Stimulated activated naive CD8-positive, alpha-beta T cell treated with anti-CD3 and anti-CD28 coated beads, Interleukin-15, Interleukin-2, amounts not matched to agents 100 U/mL and 50 U/mL, for 24 hours (primary cell): ENCODE measurements around the gene CDHR3.
"Not testable (repeated sequence)": the region's sequence is repeated elsewhere in the genome, so short reads cannot be mapped to it uniquely, and the experiment has no call there.

ENCODE experiments used
- ATAC-seq: fragments of 150-1000 bp; cut with Tn5 transposase; one replicate; pipeline ENCODE4 v1.10.0; 2021
- DNase-seq: peaks from one replicate; pipeline ENCODE4 v3.0.0; 2021

The CDHR3 gene

DNA sequence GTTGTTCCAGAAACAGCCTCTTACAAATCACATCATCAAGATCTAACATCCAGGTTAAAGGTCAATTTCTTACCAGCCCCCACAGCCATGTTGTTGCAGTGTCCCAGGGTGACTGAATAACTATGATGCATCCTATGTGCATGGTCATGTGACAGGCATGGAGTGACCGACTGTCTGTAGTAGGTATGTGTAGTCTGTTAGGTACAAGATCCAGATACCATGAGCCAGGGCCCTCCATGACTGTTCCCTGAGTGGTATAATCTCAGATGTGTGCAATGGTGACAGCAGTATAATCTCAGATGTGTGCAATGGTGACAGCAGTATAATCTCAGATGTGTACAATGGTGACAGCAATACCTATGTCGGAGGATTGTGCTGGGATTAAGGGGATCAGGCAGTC lies 8.8 kb downstream of the CDHR3 start:
- ATAC-seq (no peak), DNase-seq (no peak)

DNA sequence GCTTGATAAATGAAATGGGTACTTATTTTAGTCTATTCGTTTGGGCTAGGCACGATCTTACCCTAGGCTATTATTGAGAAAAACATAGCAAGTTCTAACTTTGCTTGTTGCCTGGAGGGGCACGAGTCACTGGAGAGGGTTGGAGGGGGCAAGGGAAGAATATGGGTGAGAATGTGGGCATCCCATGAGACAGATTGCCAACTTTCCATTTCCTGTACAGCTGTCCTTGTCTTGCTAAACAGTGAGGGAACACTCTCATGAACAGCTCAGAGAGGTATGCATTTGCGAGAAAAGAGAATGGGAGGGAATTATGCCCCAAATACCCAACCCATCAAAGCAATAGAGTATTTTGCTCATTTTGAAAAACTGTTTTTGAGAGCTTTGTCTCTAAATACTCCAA lies 9.2 kb downstream of the CDHR3 start:
- DNase-seq (no peak), ATAC-seq (no peak)

- DNase-seq = no peak
- ATAC-seq = no peak
These were observed 11.4 kb downstream of the CDHR3 start for GRCh38 chr7:105974471-105974870.

DNA sequence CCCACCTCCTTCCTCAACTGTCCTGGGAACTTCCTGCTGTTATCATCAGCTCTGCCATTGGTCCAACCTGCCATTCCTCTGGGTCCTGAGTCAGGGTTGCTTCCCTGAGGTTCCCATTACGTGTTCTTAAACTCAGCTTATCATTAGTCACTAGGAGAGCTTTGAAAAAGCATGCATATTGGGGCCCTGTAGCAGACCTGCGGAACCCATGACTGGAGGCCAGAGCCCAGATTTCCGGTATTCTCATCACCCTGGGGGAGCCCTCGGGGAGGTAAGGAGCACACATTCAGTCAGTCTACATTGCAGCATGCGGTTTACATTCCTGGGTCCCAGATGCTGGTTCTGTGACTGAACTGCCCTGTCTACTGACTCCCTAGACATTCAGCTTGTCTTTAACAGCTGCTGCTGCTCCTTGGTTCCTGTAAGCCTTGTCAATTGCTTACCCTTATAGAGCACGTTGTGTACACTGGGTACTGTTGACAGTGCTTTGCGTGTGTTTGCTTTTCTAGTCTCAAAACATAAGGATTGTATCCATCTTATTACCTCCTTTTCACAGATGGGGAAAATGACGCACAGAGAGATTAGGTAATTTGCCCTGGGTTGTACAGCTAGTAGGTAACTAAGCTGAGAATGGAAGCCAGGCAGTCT lies 12.8 kb downstream of the CDHR3 start:
- DNase-seq (no peak), ATAC-seq (no peak)

- no peak for DNase-seq
- no peak for ATAC-seq
These were observed 13.8 kb downstream of the CDHR3 start for GRCh38 chr7:105976868-105977267.

- DNase-seq = no peak
- ATAC-seq = no peak
These were observed 15.0 kb downstream of the CDHR3 start for GRCh38 chr7:105978035-105978434.

DNA sequence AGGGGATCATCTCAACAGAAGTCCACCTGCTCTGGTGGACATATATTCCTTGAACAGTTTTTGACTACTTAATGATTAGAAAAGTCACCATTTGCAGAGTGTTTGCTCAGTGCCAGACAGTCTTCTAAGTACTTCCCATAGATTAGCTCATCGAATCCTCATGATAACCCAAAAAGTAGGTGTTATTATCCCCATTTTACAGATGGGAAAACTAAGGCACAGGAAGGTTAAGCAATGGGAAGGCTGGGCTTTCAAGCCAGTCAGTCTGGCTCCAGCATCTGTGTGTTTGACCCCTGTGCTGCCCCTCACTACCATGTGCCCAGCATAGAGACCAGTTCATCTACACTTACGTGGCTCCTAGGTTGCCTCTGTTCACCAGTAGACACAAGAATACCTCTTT lies 15.9 kb downstream of the CDHR3 start:
- ATAC-seq (no peak), DNase-seq (no peak)

- ATAC-seq (no peak), DNase-seq (no peak)
These were observed 16.3 kb downstream of the CDHR3 start for GRCh38 chr7:105979405-105979804.

- ATAC-seq = no peak
- DNase-seq = no peak
These were observed 17.8 kb downstream of the CDHR3 start for GRCh38 chr7:105980645-105981396.

DNA sequence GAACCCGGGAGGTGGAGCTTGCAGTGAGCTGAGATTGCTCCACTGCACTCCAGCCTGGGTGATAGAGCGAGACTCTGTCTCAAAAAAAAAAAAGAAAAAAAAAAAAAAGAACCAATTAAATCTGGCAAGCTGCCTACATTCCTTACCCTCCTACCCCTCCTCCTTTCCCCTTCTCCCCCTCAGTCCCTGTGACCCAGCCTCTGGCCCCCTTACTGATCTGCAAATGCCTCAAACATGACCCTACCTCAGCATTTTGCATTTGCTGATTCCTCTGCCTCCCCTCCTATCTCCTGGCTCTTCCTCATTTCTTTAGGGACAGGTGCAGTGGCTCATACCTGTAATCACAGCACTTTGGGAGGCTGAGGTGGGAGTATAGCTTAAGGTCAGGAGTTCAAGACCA lies 19.3 kb downstream of the CDHR3 start:
- ATAC-seq = no peak
- DNase-seq = no peak

DNA sequence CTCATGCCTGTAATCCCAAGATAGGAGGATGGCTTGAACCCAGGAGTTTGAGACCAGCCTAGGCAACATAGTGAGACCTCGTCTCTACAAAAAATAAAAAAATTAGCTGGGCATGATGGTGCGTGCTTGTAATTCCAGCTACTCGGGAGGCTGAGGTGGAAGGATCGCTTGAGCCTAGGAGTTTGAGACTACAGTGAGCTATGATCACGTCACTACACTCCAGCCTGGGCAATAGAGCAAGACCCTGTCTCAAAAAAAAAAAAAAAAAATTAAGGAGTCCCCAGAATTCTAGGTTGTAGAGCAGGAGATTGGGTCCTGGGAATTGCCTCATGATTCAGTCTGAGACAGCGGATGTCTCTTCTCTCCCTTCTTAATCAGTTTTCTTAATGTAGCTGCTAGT lies 21.7 kb downstream of the CDHR3 start:
- not testable (repeated sequence) for ATAC-seq, DNase-seq

DNA sequence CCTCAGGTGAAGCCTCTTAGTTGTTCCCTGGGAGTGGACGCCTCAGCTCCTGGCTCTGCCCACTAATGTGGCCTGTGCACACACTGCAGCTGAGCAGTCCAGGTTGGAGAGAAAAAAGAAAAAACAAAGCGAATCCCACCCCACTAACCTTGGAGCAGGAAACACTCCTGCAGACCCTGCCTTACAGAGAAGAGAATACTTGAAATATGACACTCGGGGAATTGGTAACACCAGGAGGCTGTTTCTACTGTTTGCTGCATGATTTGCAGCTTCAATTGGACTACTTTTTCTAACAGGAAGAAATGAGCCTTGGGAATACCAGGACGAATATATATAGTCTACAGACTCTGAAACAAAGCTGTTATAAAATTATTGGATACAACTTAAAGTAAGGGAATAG lies 22.2 kb downstream of the CDHR3 start:
- DNase-seq (no peak), ATAC-seq (no peak)

- ATAC-seq = no peak
- no peak for DNase-seq
These were observed 22.7 kb downstream of the CDHR3 start for GRCh38 chr7:105985672-105986215.

DNA sequence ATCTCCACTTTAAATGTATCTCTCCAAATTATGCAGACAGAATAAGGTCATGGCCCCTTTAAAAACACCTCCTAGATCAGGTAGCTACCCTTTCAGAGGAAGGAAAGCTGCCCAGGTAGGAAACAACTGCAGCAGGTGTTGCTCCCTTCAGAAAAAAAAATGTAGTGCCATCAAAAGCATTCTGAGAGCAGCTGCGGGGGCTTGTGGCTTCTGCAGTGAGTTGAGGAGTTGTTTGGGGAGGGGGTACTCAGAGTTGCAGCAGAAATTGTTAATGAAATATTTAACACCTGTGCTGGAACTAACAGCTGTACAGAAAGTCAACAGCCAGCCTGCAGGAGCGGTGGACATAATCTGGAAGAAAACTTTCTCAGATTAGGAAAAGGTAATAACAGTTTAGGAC lies 24.0 kb downstream of the CDHR3 start:
- no peak for DNase-seq
- ATAC-seq = no peak

DNA sequence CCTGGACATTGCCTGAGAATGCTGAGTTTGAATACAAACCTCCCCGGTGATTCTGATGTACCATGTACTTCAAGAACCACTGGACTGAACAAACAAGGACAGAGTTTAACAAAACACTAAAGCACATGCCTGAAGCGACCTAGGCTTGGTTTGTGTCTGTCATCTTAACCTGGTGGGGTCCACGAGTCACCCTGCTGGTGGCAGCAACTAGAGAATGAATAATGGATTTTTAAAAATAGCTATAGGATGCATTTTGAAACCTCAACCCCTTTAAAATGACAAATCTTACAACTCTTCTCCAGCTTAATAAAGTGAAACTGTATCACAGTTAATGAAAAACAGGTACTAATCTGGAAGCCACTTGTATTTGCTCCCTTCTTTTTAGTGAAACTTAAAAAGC lies 25.2 kb downstream of the CDHR3 start:
- DNase-seq (no peak), ATAC-seq (no peak)

GRCh38 chr7:105989191-105989590 lies 26.1 kb downstream of the CDHR3 start:
- ATAC-seq (no peak), DNase-seq (no peak)

DNA sequence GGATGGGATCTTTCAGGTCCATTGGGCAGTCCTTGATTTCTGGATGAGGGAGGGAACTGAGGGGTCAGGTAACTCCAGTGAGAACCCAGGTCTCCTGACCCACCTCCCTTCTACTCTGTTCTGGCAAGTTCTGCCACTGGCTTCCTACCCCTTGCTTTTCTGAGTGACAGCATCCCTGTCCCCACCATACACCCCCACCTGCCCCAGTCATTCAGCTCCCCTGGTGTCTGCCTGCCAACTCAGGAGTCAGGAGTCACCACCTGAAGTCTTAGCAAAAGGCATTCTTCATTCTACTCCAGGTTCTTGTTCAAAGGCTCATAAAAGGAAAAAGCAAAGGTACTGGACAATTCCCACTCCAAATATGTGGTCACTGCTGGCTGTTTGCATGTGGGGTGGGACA lies 26.6 kb downstream of the CDHR3 start:
- ATAC-seq (no peak), DNase-seq (no peak)

DNA sequence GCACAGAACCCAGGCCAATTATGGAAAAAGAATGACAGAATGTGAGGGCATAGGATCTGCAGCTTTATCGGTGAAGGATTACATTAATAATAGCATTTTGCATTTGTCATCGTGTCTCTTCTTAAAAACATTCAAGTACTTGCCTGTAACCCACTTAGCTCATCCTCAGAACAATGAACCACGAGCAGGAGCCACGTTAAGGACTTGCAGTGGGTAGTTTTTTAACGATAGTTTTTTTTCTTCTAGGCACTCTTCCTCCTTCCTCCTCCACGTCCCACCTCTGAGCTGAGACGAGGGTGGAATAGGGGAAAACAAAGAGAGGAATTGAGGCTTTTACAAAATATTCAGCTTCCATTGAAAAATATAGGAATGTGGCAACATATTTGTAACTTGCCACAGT lies 27.1 kb downstream of the CDHR3 start:
- ATAC-seq (no peak), DNase-seq (no peak)

GRCh38 chr7:105990727-105991453 lies 27.8 kb downstream of the CDHR3 start:
- DNase-seq = no peak
- ATAC-seq = no peak

DNA sequence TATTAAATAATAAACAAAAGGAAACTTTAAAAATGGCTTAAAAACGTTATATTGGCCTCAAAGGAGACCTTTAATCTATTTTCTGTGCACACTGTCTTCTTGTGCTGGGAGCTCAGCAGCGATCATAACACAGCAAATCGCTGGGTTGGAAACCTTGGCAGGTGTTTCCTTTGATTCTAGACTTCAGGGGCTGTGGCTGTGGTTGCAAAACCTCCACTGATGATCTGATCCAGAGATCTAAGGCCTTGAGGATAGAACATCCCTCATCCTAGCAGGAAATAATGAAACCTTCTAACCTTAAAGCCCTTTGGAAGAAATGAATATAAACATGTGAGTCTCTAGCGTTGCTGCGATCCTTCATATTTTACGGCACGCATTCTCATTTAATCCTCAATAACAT lies 29.8 kb downstream of the CDHR3 start:
- no peak for ATAC-seq

GRCh38 chr7:105996860-105997737 lies 34.0 kb downstream of the CDHR3 start:
- no peak for ATAC-seq
- no peak for DNase-seq

More for the DNA sequence above, 29.8 kb downstream of the CDHR3 start:
- no peak for DNase-seq

DNA sequence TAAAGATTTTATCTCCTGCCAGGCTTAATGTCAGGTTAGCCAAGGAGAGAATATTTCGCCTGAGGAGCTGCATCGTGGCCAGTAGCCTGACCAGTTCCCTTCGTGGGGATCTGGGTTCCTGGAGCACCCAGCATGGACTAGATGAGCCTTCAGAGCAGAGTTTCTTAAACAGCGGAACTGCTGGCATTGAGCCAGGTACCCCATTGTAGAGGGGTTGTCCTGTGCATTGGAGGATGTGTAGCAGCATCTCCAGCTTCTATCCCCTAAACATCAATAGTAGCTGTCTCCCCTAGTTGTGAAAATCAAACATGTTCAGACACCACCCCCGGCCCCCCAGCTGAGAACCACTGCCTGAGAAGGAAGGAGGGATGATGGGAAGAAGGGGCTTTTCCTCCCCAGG lies 36.2 kb downstream of the CDHR3 start:
- DNase-seq (no peak), ATAC-seq (no peak)
